Retinal pigment epithelial cell (primary cell): Measurements from ENCODE around the gene SNRNP40.

Experiments
- DNase-seq: peaks from one replicate; pipeline ENCODE4 v3.0.0-alpha.2; 2010; ENCODE audit warnings: low read depth
- H3K4me3 ChIP-seq: 2 replicates; pipeline ENCODE4 v1.5.1; 2011; ENCODE audit warnings: mild to moderate bottlenecking, low read length, control low read depth, moderate library complexity
- TF ChIP-seq, protein P1 (sequence below): conservative IDR thresholded peaks from 2 replicates; pipeline ENCODE4 v1.5.1; 2011; ENCODE audit warnings: low read depth, low read length, control low read depth, inconsistent platforms

SNRNP40 gene

DNA sequence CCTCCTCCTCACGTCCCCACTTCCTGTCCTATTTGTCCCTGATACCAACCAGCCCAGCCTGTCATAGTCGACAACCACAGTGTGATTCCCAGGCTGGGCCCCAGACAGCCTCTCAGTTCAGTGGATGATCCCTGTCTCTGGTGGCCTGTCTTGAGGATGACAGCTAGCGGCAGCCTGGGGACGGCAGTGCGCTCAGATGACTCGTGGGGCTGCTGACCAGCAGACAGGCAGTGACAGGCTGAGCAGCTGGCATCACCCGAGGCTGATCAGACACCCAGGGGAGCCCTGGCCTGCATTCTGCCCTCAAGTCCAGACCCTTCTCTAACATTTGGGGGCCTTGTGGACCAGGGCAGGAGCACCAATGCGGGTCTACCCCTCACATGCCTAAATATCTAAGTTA, 77.9 kb downstream of the SNRNP40 start:
- H3K4me3 ChIP-seq = no peak overlapping the region
- TF ChIP-seq, protein P1, sequence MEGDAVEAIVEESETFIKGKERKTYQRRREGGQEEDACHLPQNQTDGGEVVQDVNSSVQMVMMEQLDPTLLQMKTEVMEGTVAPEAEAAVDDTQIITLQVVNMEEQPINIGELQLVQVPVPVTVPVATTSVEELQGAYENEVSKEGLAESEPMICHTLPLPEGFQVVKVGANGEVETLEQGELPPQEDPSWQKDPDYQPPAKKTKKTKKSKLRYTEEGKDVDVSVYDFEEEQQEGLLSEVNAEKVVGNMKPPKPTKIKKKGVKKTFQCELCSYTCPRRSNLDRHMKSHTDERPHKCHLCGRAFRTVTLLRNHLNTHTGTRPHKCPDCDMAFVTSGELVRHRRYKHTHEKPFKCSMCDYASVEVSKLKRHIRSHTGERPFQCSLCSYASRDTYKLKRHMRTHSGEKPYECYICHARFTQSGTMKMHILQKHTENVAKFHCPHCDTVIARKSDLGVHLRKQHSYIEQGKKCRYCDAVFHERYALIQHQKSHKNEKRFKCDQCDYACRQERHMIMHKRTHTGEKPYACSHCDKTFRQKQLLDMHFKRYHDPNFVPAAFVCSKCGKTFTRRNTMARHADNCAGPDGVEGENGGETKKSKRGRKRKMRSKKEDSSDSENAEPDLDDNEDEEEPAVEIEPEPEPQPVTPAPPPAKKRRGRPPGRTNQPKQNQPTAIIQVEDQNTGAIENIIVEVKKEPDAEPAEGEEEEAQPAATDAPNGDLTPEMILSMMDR = no peak
- DNase-seq = no peak

DNA sequence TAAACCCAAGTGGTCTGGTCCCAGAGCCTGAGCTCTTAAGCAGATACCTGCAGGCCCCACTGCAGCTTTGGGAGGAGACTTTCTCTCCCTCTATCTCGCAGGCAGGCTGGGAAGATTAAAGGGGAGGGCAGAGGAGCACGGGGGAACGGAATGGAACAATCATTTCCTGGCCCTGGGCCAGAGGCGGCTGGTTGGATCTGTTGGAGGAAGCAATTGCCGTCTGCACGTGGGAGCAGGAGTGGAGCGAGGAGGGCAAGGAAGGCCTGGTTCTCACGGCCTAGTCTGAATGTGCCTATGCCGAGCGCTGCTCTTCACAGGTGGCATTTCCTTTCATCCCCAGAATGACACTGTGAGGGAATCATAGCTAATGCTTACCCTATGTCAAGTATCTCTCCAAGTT, 80.6 kb downstream of the SNRNP40 start:
- no peak overlapping the region for H3K4me3 ChIP-seq
- TF ChIP-seq, protein P1 = no peak
- peak; percentile 9 for DNase-seq

DNA sequence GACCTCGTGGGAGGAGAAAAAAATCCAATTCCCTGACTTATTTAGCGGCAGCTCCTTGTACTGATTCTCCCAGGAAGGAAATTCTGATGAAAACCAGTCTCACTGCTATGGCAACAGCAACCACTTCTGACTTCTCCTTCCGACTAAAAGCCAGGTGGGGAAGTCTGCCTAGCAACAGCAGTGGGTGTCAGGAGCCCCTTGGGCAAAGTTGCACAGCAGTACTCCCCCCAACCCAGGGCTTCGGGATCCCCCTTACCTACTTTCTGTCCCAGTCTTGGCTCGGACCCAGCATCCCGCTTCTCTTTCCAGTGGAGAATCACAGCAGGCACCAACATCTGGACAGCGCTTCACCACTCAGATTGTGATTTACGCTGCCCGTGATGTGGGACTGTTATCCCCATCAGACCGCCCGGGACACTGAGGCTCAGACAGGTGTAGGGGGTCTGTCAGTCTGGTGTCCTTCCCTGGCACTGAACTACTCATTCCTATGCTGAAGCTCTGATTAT, 81.5 kb downstream of the SNRNP40 start:
- DNase-seq = no peak
- no peak overlapping the region for H3K4me3 ChIP-seq
- TF ChIP-seq, protein P1 = no peak

DNA sequence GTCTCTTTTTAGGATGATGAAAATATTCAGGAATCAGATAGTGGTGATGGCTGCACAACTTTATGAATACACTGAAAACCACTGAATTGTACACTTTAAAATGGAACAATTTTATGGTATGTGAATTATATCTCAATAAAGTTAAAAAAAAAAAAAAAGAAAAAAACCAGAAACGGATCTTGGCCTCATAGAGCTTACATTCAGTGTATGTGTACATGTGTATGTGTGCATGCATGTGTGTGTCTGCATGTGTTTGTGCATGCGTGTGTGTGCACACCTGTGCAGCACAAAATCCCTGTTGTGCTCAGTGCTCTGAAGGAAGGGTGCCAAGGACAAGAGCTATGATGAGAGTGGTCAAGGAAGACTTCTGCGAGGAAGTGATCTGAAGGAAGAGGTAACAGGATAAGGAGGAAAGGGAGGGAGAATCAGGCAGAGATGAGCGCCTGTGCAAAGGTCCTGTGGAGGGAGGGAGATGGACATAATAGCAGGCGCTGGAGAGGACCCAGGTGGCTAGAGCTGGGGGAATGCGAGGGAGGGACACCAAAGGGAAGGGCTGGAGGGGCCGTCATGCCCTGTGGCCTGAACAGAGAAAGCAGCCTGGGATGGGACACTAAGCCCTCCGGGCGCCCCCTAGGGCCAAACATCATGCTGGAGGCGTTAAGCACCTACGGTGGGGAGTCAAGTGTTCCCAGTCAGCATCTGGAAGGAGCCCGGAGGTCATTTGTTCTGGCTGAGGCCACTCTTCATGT, 82.1 kb downstream of the SNRNP40 start:
- no peak for DNase-seq
- TF ChIP-seq, protein P1 = no peak
- H3K4me3 ChIP-seq = no peak overlapping the region
